WTC11 (cell line): ENCODE measurements around the gene KLRD1. TPM values are rescaled to one million over a fixed set of nuclear protein-coding genes. Genes with fewer than 3 reads are reported as not detected.
A peak's percentile ranks its signal among the peaks of the same experiment; 100 is the strongest.

Experiments used
- ATAC-seq: fragments of 200-7000 bp; cut with Tn5 transposase; 2 replicates; pipeline ENCODE4 v1.10.0; 2021; ENCODE audit warnings: mild to moderate bottlenecking, moderate library complexity
- CTCF ChIA-PET: fragments of 300-600 bp; sonication (Branson Sonifier 250); formaldehyde crosslinking; loops from one replicate; lab custom pipeline; 2021; ENCODE audit warnings: antibody characterized with exemption; lab: Charles Lee
- POLR2A ChIA-PET: fragments of 350-600 bp; sonication (Branson Sonifier 250); formaldehyde crosslinking; loops from one replicate; lab custom pipeline; 2021; ENCODE audit warnings: antibody characterized with exemption; lab: Charles Lee
- DNase-seq: peaks from one replicate; pipeline ENCODE4 v3.0.0; 2021; ENCODE audit warnings: low spot score
- H3K27ac Mint-ChIP-seq: 2 replicates; pipeline ENCODE4 v1.8.0; 2021; ENCODE audit warnings: mixed read lengths
- H3K27me3 Mint-ChIP-seq: 2 replicates; pipeline ENCODE4 v1.8.0; 2021; ENCODE audit warnings: low read depth, mild to moderate bottlenecking, moderate library complexity, mixed read lengths
- H3K36me3 Mint-ChIP-seq: 2 replicates; pipeline ENCODE4 v1.8.0; 2021; ENCODE audit warnings: mixed read lengths
- H3K4me1 Mint-ChIP-seq: 2 replicates; pipeline ENCODE4 v1.8.0; 2022; ENCODE audit warnings: mixed read lengths
- H3K4me3 Mint-ChIP-seq: 2 replicates; pipeline ENCODE4 v1.8.0; 2021; ENCODE audit warnings: mild to moderate bottlenecking, moderate library complexity, mixed read lengths
- H3K9me3 Mint-ChIP-seq: 2 replicates; pipeline ENCODE4 v1.8.0; 2021; ENCODE audit warnings: mixed read lengths
- ATF3 ChIP-seq: sonication (generic); formaldehyde crosslinking; conservative IDR thresholded peaks from 2 replicates; pipeline ENCODE4 v1.8.1; 2022; ENCODE audit warnings: mild to moderate bottlenecking, missing genetic modification reagents
- CDX4 ChIP-seq: fragments of 250-450 bp; sonication (Bioruptor Pico); IDR thresholded peaks from 2 replicates; pipeline ENCODE4 v1.9.0; 2021; ENCODE audit warnings: moderate library complexity, mild to moderate bottlenecking, inconsistent platforms, borderline replicate concordance
- EMX1 ChIP-seq: fragments of 250-450 bp; sonication (Bioruptor Pico); IDR thresholded peaks from 2 replicates; pipeline ENCODE4 v1.8.0; 2021; ENCODE audit warnings: mild to moderate bottlenecking
- ESRRA ChIP-seq: sonication (generic); formaldehyde crosslinking; IDR thresholded peaks from 2 replicates; pipeline ENCODE4 v1.8.1; 2022; ENCODE audit warnings: mild to moderate bottlenecking, missing genetic modification reagents, borderline replicate concordance
- FOXK1 ChIP-seq: sonication (generic); formaldehyde crosslinking; IDR thresholded peaks from 2 replicates; pipeline ENCODE4 v1.8.0; 2022; ENCODE audit warnings: mild to moderate bottlenecking, moderate library complexity, missing genetic modification reagents
- JUN ChIP-seq: sonication (generic); formaldehyde crosslinking; IDR thresholded peaks from 2 replicates; pipeline ENCODE4 v1.8.0; 2023; ENCODE audit warnings: mild to moderate bottlenecking, missing genetic modification reagents
- NFYB ChIP-seq: sonication (generic); formaldehyde crosslinking; conservative IDR thresholded peaks from 2 replicates; pipeline ENCODE4 v1.8.0; 2022; ENCODE audit warnings: low read depth, missing genetic modification reagents
- OVOL2 ChIP-seq: fragments of 250-450 bp; sonication (Bioruptor Pico); IDR thresholded peaks from 2 replicates; pipeline ENCODE4 v1.9.0; 2021; ENCODE audit warnings: mild to moderate bottlenecking, borderline replicate concordance
- SMAD3 ChIP-seq: sonication (generic); formaldehyde crosslinking; IDR thresholded peaks from 2 replicates; pipeline ENCODE4 v1.8.0; 2022; ENCODE audit warnings: missing genetic modification reagents, mild to moderate bottlenecking, borderline replicate concordance
- USF1 ChIP-seq: sonication (generic); formaldehyde crosslinking; IDR thresholded peaks from 2 replicates; pipeline ENCODE4 v1.8.0; 2022; ENCODE audit warnings: mild to moderate bottlenecking, missing genetic modification reagents
- ZMAT4 ChIP-seq: fragments of 250-450 bp; sonication (Bioruptor Pico); IDR thresholded peaks from 2 replicates; pipeline ENCODE4 v1.9.0; 2021; ENCODE audit warnings: mild to moderate bottlenecking
- ZNF396 ChIP-seq: fragments of 250-450 bp; sonication (Bioruptor Pico); IDR thresholded peaks from 2 replicates; pipeline ENCODE4 v1.8.0; 2021; ENCODE audit warnings: mild to moderate bottlenecking, moderate library complexity, borderline replicate concordance
- ZNF671 ChIP-seq: fragments of 250-450 bp; sonication (Bioruptor Pico); IDR thresholded peaks from 2 replicates; pipeline ENCODE4 v1.8.0; 2021; ENCODE audit warnings: mild to moderate bottlenecking
- total RNA-seq: library from RNA; stranded (reverse); gene quantifications from 3 replicates; pipeline ENCODE4 v1.2.3, GENCODE V29; 2021
- TF ChIP-seq, protein P1 (sequence below): sonication (generic); formaldehyde crosslinking; IDR thresholded peaks from 2 replicates; pipeline ENCODE4 v1.8.1; 2022; ENCODE audit warnings: missing genetic modification reagents, borderline replicate concordance
- TF ChIP-seq, protein P2 (sequence below): sonication (generic); formaldehyde crosslinking; IDR thresholded peaks from 2 replicates; pipeline ENCODE4 v1.8.0; 2023; ENCODE audit warnings: mild to moderate bottlenecking, missing genetic modification reagents
- TF ChIP-seq, protein P3 (sequence below): fragments of 250-450 bp; sonication (Bioruptor Pico); conservative IDR thresholded peaks from 2 replicates; pipeline ENCODE4 v1.9.0; 2021; ENCODE audit warnings: mild to moderate bottlenecking

Gene KLRD1
- total RNA-seq, 1 experiment from 2014 or later: 0.55 TPM

- TF ChIP-seq NFYB (CRISPR knock-in tag) (no peak), SMAD3 (CRISPR knock-in tag) (no peak)
- TF ChIP-seq, all 79 proteins: peak for 0
These were observed 54.0 kb downstream of the KLRD1 start (continued) for GRCh38 chr12:10361622-10362021.

- H3K4me1 Mint-ChIP-seq: peaks cover 30% of the 10 kb centered on the region
- CTCF ChIA-PET: interaction anchor here (0.7 kb wide), 1 partner anchor 1972 kb away, joined by 3 read pairs; no protein-coding TSS in a partner anchor
- ATAC-seq (no peak), DNase-seq (no peak)
- no peaks in the 10 kb centered on the region for H3K27me3 Mint-ChIP-seq
- H3K9me3 Mint-ChIP-seq: peaks cover 16% of the 10 kb centered on the region
- peak overlapping the region; percentile 31 for H3K4me3 Mint-ChIP-seq
- peaks cover 13% of the 10 kb centered on the region for H3K36me3 Mint-ChIP-seq
- TF ChIP-seq FOXK1 (CRISPR knock-in tag) (no peak), JUN (CRISPR knock-in tag) (no peak), OVOL2 (no peak), CDX4 (CRISPR knock-in tag) (no peak), ZNF671 (no peak), EMX1 (CRISPR knock-in tag) (no peak), USF1 (no peak)
- TF ChIP-seq, protein P1, sequence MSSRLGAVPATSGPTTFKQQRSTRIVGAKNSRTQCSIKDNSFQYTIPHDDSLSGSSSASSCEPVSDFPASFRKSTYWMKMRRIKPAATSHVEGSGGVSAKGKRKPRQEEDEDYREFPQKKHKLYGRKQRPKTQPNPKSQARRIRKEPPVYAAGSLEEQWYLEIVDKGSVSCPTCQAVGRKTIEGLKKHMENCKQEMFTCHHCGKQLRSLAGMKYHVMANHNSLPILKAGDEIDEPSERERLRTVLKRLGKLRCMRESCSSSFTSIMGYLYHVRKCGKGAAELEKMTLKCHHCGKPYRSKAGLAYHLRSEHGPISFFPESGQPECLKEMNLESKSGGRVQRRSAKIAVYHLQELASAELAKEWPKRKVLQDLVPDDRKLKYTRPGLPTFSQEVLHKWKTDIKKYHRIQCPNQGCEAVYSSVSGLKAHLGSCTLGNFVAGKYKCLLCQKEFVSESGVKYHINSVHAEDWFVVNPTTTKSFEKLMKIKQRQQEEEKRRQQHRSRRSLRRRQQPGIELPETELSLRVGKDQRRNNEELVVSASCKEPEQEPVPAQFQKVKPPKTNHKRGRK (CRISPR knock-in tag): no peak
- peak overlapping the region; percentile 83 for H3K27ac Mint-ChIP-seq
- POLR2A ChIA-PET: no interaction called here
These were observed 54.7 kb downstream of the KLRD1 start for GRCh38 chr12:10362325-10362724.

DNA sequence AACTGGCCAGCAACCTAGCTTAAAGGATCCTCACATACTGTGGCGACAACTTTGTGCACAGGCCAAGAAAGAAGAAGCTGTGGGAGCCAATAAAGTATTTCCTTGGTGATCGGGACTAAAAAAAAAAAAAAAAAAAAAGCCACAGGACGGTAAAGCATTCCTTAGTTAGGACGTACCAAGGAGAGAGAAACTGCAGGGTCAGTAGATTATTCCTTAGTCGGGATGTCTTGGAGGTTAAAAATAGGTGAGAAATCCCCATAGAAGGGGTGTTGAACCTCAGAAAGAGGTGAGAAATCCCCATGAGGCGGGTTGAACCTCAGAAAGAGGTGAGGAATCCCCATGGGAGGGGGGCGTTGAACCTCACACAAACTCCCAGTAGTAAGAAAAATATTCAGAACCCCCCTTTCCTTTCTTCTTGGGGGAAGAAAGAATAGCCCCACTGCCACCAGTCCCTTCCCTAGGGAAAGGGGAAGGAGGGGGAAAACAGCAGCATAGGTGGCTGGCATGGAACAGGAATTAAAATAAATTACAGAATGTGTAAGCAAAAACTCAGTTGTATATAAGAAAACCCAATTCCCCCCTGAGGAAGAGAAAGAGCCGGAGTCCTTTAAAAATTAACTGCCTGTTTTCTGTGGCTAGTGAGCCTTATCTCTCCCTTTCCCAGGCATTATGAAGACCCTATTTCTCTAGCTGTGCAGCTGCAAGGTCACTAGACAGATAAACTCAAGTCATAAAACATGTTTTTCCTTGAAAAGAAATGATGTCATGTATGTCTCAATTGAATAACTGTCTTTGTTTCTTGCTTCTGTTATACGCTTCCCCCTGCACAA, 55.4 kb downstream of the KLRD1 start:
- no peaks in the 10 kb centered on the region for H3K27me3 Mint-ChIP-seq
- peak overlapping the region; percentile 83 for H3K27ac Mint-ChIP-seq
- peaks cover 32% of the 10 kb centered on the region for H3K4me1 Mint-ChIP-seq
- TF ChIP-seq ATF3 (CRISPR knock-in tag) (no peak), ESRRA (CRISPR knock-in tag) (no peak), ZNF396 (CRISPR knock-in tag) (no peak), ZMAT4 (CRISPR knock-in tag) (no peak)
- TF ChIP-seq, protein P2, sequence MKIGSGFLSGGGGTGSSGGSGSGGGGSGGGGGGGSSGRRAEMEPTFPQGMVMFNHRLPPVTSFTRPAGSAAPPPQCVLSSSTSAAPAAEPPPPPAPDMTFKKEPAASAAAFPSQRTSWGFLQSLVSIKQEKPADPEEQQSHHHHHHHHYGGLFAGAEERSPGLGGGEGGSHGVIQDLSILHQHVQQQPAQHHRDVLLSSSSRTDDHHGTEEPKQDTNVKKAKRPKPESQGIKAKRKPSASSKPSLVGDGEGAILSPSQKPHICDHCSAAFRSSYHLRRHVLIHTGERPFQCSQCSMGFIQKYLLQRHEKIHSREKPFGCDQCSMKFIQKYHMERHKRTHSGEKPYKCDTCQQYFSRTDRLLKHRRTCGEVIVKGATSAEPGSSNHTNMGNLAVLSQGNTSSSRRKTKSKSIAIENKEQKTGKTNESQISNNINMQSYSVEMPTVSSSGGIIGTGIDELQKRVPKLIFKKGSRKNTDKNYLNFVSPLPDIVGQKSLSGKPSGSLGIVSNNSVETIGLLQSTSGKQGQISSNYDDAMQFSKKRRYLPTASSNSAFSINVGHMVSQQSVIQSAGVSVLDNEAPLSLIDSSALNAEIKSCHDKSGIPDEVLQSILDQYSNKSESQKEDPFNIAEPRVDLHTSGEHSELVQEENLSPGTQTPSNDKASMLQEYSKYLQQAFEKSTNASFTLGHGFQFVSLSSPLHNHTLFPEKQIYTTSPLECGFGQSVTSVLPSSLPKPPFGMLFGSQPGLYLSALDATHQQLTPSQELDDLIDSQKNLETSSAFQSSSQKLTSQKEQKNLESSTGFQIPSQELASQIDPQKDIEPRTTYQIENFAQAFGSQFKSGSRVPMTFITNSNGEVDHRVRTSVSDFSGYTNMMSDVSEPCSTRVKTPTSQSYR: no peak
- TF ChIP-seq, protein P3, sequence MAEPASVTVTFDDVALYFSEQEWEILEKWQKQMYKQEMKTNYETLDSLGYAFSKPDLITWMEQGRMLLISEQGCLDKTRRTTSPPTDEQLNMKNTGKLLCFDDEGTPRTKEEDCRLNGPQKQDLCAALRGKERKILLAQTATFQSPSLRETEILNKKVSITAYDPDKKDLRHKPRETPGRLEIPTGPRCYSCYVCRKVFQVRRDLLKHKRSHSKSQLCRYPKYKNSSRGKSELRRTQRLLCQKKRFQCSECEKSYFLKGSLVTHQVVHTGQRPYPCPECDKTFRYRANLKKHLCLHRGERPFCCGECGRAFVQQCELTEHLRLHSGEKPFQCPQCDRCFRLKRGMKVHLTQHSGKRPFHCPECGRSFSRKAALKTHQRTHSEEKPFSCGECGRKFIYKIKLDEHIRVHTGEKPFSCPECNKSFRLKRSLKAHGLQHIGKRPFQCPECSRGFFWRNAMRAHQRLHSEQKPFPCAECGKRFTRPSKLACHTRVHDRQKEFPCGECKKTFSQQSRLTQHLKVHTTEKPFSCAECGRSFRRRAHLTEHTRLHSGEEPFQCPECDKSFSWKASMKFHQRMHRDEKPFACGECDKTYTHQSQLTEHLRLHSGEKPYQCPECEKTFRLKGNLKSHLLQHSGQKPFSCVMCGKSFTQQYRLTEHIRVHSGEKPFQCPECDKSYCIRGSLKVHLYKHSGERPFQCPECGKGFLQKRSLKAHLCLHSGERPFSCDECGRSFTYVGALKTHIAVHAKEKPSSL: no peak
- DNase-seq: no peak
- CTCF ChIA-PET: interaction anchor here (0.7 kb wide), 1 partner anchor 1973 kb away, joined by 3 read pairs; no protein-coding TSS in a partner anchor
- peaks cover 8% of the 10 kb centered on the region for H3K36me3 Mint-ChIP-seq
- peak overlapping the region; percentile 31 for H3K4me3 Mint-ChIP-seq
- POLR2A ChIA-PET: no interaction called here
- ATAC-seq: no peak
- H3K9me3 Mint-ChIP-seq: peaks cover 11% of the 10 kb centered on the region
